HG02588 (cell line): ENCODE data around the gene KIAA0930.

Experiments
- ATAC-seq: cut with Tn5 transposase; IDR thresholded peaks from one replicate; pipeline ENCODE4 v1.9.1; 2021; ENCODE audit warnings: mild to moderate bottlenecking, moderate library complexity; ENCODE audit not compliant: unreplicated experiment

Gene KIAA0930

GRCh38 chr22:45154383-45154782 lies 86.3 kb downstream of the KIAA0930 start:
- no peak for ATAC-seq

GRCh38 chr22:45151503-45151902 lies 89.2 kb downstream of the KIAA0930 start:
- ATAC-seq, result no peak

DNA sequence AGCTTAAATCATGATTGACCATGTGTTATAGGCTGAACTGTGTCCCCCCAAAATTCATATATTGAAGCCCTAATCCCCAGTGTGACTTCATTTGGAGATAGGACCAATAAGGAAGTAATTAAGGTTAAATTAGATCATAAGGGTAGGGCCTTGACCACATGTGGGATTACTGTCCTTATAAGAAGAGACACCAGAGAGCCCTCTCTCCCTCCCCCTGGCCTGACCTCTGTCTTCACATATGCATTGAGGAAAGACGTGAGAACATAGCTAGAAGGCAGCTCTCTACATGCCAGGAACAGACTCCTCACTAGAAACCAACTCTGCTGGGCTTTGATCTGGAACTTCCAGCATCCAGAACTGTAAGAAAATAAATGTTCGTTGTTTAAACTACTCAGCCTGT lies 90.6 kb downstream of the KIAA0930 start:
- ATAC-seq, result no peak

- ATAC-seq, result no peak
Measured at GRCh38 chr22:45149671-45150070, 91.0 kb downstream of the KIAA0930 start.

DNA sequence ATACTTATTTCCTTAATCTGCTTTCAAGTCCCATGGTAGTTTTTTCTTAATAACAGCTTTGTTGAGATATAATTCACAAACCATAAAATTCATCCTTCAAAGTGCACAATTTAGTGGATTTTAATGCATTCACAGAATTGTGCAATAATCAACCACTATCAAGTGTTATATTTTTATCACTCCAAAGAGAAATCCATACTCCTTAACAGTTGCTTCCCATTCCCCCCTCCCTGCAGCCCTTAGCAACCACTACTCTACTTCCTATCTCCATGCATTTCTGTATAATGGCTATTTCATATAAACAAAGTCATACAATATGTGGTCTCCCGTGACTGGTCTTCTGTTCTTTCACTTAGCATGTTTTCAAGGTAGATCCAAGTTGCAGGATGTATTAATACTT lies 95.8 kb downstream of the KIAA0930 start:
- ATAC-seq, result no peak

- ATAC-seq, result no peak
Measured at GRCh38 chr22:45142376-45142775, 98.3 kb downstream of the KIAA0930 start.
